HUES64 (cell line): ENCODE results near the gene NHLRC2.

Experiments used
- H3K27ac ChIP-seq: 2 replicates; pipeline ENCODE4 v1.7.0; 2013; ENCODE audit warnings: low read depth, low read length, inconsistent platforms
- H3K27me3 ChIP-seq: 2 replicates; pipeline ENCODE4 v1.6.1; 2013; ENCODE audit warnings: mild to moderate bottlenecking, low read length; ENCODE audit not compliant: insufficient read depth
- H3K36me3 ChIP-seq: 2 replicates; pipeline ENCODE4 v1.6.1; 2013; ENCODE audit warnings: mild to moderate bottlenecking, low read length; ENCODE audit not compliant: insufficient read depth
- H3K4me1 ChIP-seq: 2 replicates; pipeline ENCODE4 v1.6.1; 2013; ENCODE audit warnings: mild to moderate bottlenecking, low read length, moderate library complexity; ENCODE audit not compliant: insufficient read depth
- H3K4me3 ChIP-seq: 2 replicates; pipeline ENCODE4 v1.5.1; 2013; ENCODE audit warnings: mild to moderate bottlenecking, low read length, moderate library complexity
- H3K9ac ChIP-seq: 2 replicates; pipeline ENCODE4 v1.6.1; 2013; ENCODE audit warnings: mild to moderate bottlenecking, low read depth, low read length
- H3K9me3 ChIP-seq: 2 replicates; pipeline ENCODE4 v1.6.1; 2013; ENCODE audit warnings: low read depth, low read length; ENCODE audit not compliant: insufficient read depth
- WGBS: fragments of 150-250, 120-280 bp; methylation state at CpG from one replicate; pipeline ENCODE4 v1.1.7; 2013; ENCODE audit warnings: missing lambda C conversion rate; 5-methylcytosine and 5-hydroxymethylcytosine counted together

NHLRC2 gene

GRCh38 chr10:113960617-113961181, 106.2 kb downstream of the NHLRC2 start:
- Histone ChIP-seq H3K9ac (no peak overlapping the region), H3K27ac (no peak overlapping the region), H3K4me3 (no peak overlapping the region), H3K27me3 (no peaks in the 10 kb centered on the region), H3K4me1 (no peaks in the 10 kb centered on the region; the same call in 1 of the 2 replicates), H3K9me3 (no peaks in the 10 kb centered on the region), H3K36me3 (no peaks in the 10 kb centered on the region)
- 71% methylated on average over 11 of the region's 11 CpGs for WGBS

- Histone ChIP-seq H3K4me3 (no peak overlapping the region), H3K36me3 (no peaks in the 10 kb centered on the region), H3K27ac (no peak overlapping the region), H3K27me3 (no peaks in the 10 kb centered on the region), H3K9ac (no peak overlapping the region), H3K4me1 (no peaks in the 10 kb centered on the region; the same call in 1 of the 2 replicates), H3K9me3 (no peaks in the 10 kb centered on the region)
- WGBS: 83% methylated on average over 14 of the region's 14 CpGs
These were observed 106.9 kb downstream of the NHLRC2 start for GRCh38 chr10:113961182-113962031.

DNA sequence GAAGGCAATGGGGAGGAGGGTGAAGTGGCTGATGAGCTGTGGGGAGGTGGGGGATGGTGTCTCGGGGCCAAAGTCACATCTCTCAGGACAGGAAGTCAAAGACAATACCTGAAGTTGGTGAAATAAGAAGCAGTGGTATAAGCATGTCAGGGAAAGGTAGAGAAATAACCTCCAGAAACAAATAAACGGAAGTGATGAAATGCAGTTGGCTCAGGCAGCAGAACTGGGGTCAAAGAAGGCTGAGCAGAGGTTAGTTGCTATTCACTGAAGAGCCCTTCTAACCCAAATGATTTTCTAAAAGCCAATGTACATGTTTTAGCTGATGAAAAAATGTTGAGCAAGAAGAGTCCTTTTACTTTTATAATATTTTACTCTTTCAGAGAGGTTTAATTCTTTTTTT, 110.6 kb downstream of the NHLRC2 start:
- Histone ChIP-seq H3K36me3 (no peaks in the 10 kb centered on the region), H3K9me3 (no peaks in the 10 kb centered on the region), H3K27ac (no peak overlapping the region), H3K4me3 (no peak overlapping the region), H3K27me3 (no peaks in the 10 kb centered on the region), H3K4me1 (peaks cover 4% of the 10 kb centered on the region; the same call in 1 of the 2 replicates), H3K9ac (no peak overlapping the region)
- 73% methylated on average over 2 of the region's 2 CpGs for WGBS

GRCh38 chr10:113965683-113966082, 111.2 kb downstream of the NHLRC2 start:
- H3K36me3 ChIP-seq: no peaks in the 10 kb centered on the region
- no peak overlapping the region for H3K4me3 ChIP-seq
- no peak overlapping the region for H3K9ac ChIP-seq
- H3K27ac ChIP-seq: no peak overlapping the region
- H3K27me3 ChIP-seq: no peaks in the 10 kb centered on the region
- WGBS: 94% methylated on average over 5 of the region's 5 CpGs
- no peaks in the 10 kb centered on the region for H3K9me3 ChIP-seq
- H3K4me1 ChIP-seq: peaks cover 4% of the 10 kb centered on the region; the same call in 1 of the 2 replicates
